Omental fat pad (tissue), 4 donors: ENCODE data around the gene TOP3B. TPM values are rescaled to one million over a fixed set of nuclear protein-coding genes. Genes with fewer than 3 reads are reported as not detected.
"Not testable (repeated sequence)": the region's sequence is repeated elsewhere in the genome, so short reads cannot be mapped to it uniquely, and the experiment has no call there.

Experiments
- ATAC-seq: fragments of 150-250 bp; one replicate; pipeline ENCODE4 v1.9.1; 2016; ENCODE audit warnings: mild to moderate bottlenecking, moderate library complexity; ENCODE audit not compliant: low FRiP score
- DNase-seq: peaks from one replicate; pipeline ENCODE4 v3.0.0-alpha.2; 2019; ENCODE audit warnings: low spot score
- CTCF ChIP-seq, 3 donors: fragments of 450-650 bp; IDR thresholded peaks; one replicate each; pipeline ENCODE4 v1.5.1; 2016 to 2017; ENCODE audit warnings: antibody characterized with exemption in 3 of 3, mild to moderate bottlenecking in 3 of 3, moderate library complexity in 2 of 3
- total RNA-seq, 4 donors: library from RNA; depleted of rRNA; stranded (reverse); fragments of >200 nt; gene quantifications; one replicate each; pipeline ENCODE4 v1.1.0, GENCODE V29; 2016

TOP3B gene
- total RNA-seq, 4 donors from 2014 or later, result 17.5 to 45.4 (median 21.3) TPM

GRCh38 chr22:21916309-21916918, 66.2 kb downstream of the TOP3B start:
- ATAC-seq (no peak), DNase-seq (no peak)
- TF ChIP-seq CTCF (IDR thresholded peaks at IDR 0.05), result no peak

GRCh38 chr22:21915624-21916308, 66.8 kb downstream of the TOP3B start:
- TF ChIP-seq CTCF (IDR thresholded peaks at IDR 0.05), result no peak
- ATAC-seq (no peak), DNase-seq (no peak)

- ATAC-seq, DNase-seq: not testable (repeated sequence)
Observed at GRCh38 chr22:21914033-21914642, 68.4 kb downstream of the TOP3B start.

- not testable (repeated sequence) for DNase-seq, ATAC-seq
Observed at GRCh38 chr22:21910367-21910766, 72.2 kb downstream of the TOP3B start.

GRCh38 chr22:21909871-21910270, 72.7 kb downstream of the TOP3B start:
- no peak for TF ChIP-seq CTCF (IDR thresholded peaks at IDR 0.05)
- no peak for ATAC-seq
- DNase-seq, result no peak

- ATAC-seq (no peak), DNase-seq (no peak)
- TF ChIP-seq CTCF (IDR thresholded peaks at IDR 0.05), result no peak
Observed at GRCh38 chr22:21907638-21908522, 74.7 kb downstream of the TOP3B start.

Other genes with a start within 250 kb of the TOP3B start
- gene YPEL1, start 247.0 kb downstream of the TOP3B start, total RNA-seq, result 1 to 10 TPM; 2.0 to 5.4 (median 3.7) TPM
- 10 to 100 TPM; 29.0 to 46.8 (median 35.1) TPM for gene MAPK1, start 115.1 kb downstream of the TOP3B start, total RNA-seq
- 10 to 100 TPM; 22.9 to 67.3 (median 32.4) TPM for gene PPM1F, start 29.9 kb downstream of the TOP3B start, total RNA-seq